GM21390 (cell line): ENCODE data around the gene SLC29A3.
"Not testable (repeated sequence)": the region's sequence is repeated elsewhere in the genome, so short reads cannot be mapped to it uniquely, and the experiment has no call there.

Experiments used
- ATAC-seq: cut with Tn5 transposase; IDR thresholded peaks from one replicate; pipeline ENCODE4 v1.9.1; 2021; ENCODE audit not compliant: unreplicated experiment

The SLC29A3 gene

DNA sequence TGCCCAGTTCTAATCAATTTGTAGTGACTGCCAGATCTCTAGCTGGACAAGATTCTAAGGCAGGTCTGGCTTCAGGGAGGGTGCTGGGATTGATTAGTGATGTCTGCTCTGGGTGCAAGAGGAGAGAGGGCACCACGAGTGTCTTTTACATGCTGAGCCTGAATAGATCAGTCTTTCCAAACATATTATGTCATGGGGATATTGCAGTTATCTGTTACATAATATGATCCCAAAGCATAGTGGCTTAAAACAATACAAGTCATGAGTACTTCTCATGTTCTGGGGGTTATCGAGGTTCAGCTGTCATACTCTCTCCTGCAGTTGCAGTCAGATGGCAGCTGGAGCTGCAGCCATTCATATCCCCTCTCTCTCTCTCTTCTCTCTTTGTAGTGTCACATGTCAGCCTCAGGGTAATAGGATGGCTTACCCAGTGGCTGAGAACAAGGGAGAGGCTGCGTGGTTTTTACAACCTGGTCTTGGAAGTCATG, 26.0 kb downstream of the SLC29A3 start:
- no peak for ATAC-seq

DNA sequence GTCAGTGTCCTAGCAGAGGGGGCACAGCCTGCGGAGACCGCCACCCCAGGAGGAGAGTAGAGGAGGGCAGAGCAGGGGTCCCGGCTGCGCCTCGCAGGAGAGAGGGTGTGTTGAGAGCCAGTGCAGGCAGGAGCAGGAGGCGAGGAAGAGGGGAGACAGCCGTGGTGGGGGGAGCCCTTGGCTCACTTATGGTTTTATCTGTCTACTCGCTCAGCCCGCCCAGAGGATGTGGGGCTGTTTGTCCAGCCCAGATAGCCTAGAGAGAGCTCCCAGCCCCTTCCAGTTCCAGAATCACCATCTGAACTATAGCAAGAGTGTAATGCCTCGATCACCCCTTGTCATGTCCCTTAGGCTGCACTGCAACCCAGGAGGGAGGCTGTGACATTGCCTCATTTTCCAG, 26.6 kb downstream of the SLC29A3 start:
- ATAC-seq: no peak

DNA sequence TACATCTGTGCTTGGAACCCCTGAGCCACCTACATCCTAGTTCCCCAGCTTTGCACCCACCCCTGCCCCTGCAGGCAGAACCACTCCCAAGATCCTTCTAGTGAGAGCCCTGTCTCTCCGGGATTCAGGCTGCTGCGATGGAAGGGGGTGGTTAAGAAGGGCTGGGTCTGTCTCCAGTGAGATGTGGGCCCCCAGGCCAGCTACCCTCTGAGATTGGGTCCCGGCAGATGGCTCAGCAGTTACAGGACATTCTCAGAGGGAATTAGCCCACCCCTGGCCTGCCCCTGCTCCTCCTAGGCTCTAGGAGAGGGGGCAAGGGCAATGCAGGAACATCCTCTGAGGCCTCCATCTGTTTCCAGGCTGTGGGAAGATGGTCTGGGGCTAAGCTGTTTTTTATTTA, 27.7 kb downstream of the SLC29A3 start:
- ATAC-seq: no peak

DNA sequence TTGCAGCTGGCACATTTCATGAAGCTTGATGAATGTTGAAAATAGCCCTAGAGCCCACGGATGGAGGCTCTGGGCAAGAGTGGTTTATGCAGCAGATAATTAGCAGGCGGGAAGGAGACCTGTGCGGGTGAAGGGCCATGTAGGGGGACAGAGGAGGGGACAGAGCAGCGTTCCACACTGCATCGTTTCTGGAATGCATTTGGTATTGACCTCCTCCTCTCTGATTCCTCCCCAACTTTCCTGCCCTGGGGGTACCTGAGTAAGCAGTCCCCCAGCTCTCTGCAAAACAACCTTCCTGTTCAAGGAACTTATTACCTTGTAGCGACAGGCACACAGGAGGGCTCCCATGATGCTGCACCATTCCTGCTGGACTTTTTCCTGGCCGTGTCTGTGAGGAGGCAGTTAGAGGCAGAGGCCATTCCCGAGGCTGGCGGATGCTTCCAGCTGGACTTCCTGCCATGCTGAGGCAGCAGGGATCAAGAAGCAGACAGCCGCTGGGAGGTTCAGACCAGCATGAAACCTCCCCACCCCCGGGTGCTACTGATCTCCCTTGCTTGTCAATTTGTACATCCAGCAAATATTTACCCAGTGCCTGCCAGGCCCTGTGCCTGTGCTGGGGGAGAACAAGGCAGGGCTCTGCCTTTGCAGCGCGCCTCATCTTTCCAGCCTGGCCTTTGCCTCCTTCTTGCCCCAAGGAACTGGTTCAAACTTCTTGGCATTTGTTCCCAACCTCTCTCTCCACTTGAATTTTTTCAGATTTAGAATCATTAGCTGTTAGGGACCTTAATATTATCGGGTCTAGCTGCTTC, 28.7 kb downstream of the SLC29A3 start:
- ATAC-seq: no peak

DNA sequence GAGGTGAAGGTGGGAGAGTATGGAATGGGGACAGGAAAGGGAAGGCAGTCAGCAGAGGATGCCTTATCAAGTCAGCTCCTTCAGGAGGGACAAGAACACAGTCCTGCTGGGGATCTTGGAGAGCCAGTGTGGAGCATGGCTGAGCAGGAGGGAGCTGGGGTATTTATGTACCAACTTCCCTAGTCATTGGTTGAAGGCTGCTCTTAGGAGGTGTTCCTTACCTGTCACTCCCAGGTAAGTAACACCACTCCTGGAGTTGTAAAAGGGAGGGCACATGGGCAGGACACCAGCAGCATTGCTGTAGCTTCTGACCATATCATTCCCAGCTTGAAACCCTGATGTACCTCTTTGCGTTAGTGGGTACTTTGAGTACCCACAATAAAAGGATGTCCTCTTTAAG, 29.8 kb downstream of the SLC29A3 start:
- ATAC-seq: no peak

DNA sequence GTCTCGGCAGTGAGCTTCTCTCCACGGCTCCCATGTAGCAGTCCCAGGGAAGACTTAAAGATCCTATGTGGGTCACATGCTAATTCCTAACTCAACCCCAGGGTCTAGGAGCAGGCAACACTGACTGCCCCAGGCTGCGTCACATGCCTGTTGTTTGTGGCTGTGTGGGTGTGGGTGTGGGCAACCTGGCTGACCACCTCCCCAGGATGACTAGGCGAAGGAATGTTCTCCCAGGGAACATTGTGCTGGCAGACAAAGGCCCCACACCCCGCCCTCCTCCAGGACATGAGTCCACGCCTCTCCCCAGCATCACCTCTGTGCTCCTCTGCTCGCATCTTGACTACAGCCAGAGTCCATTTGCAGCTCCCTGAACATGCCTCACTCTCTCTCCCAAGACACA, 30.3 kb downstream of the SLC29A3 start:
- ATAC-seq: no peak

DNA sequence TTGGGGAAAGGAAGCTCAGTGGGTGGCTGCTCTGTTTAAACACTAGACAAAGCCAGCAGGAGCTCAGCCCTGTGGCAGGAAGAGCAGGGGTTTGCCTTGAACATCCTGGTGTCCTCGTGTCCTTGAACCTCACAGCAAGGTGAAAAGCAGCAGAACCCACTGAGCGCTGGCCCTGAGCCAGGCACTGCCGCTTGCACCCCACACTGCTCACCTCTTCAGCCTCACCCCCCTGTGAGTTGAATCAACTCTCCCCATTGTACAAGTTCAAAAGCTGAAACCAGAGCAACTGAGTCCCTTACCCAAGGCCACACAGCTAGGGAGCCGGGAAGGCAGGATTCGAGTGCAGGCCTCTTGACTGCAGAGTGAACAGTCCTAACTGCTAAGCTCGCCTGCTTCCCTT, 32.0 kb downstream of the SLC29A3 start:
- no peak for ATAC-seq

DNA sequence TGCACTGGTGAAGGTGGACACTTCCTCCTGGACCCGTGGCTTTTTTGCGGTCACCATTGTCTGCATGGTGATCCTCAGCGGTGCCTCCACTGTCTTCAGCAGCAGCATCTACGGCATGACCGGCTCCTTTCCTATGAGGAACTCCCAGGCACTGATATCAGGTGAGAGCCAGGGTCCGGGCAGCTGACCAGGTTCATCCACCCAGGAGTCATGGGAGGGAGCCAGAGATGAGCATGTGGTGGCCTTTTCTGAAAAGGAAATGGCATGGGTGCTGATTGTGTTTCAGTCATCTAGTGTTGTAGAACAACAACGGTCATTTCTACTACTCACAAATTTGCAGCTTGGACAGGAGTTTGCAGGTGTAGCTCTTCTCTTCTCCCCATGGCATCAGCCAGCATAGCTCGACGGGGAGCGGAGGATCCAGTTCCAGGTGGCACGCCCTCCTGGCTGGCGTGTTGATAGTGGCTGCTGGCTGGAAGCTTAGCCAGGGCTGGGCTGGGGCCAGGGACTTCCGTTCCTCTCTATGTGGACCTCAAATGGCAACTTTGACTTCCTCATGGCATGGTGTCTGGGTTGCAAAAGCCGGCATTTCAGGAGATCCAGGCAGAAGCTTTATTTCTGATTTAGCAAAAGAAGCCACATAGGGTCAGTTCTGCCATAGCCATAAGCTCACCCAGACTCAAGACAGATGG, 32.7 kb downstream of the SLC29A3 start:
- no peak for ATAC-seq

DNA sequence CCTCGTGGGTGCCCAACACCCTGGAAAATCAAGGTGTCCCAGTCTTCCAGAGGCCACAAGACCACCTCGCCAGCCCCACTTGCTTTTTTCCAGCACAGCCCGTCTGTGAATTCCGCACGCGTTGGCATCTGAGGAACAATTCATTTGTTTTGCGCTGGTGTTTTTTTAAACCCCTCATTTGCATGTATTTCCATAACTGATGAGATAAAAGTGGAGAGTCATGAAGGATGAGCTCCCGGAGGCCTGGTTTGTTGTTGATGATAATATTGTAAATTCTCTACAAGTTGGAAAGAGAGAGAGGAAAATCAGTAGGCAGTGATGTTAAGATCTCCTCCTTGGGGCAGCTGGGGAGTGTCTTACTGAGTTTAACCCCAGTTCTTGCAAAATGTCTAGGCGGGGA, 34.6 kb downstream of the SLC29A3 start:
- no peak for ATAC-seq

DNA sequence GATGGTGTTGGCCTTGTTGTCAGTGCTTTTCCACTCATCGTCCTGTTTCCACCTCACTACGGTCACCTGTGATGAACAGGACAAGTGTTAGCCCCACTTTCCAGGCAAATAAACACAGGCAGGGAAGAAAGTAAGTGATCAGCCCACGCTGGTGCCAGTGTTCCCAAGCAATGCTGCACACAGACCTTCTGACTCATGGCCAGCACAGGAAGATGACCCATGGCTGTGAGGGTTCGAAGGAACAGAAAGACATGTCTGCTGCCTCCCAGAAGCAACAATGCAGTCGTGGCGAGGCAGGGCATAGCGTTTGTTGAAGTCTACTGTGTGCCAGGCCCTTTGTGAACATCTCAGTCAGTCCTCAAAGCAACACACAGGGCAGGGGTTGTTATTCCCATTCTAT, 35.7 kb downstream of the SLC29A3 start:
- ATAC-seq: no peak

DNA sequence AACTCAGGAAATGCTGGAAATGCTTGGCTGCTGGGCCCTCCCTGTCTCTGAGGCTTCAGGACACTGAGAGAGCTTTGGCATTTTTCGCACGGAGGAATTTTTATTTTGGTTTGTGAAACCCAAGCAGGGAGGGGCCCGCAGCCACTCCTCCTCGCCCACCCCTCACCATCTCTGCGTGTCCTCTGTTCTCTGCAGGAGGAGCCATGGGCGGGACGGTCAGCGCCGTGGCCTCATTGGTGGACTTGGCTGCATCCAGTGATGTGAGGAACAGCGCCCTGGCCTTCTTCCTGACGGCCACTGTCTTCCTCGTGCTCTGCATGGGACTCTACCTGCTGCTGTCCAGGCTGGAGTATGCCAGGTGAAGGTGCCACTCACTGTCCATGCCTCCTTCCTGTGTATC, 36.8 kb downstream of the SLC29A3 start:
- ATAC-seq: no peak

DNA sequence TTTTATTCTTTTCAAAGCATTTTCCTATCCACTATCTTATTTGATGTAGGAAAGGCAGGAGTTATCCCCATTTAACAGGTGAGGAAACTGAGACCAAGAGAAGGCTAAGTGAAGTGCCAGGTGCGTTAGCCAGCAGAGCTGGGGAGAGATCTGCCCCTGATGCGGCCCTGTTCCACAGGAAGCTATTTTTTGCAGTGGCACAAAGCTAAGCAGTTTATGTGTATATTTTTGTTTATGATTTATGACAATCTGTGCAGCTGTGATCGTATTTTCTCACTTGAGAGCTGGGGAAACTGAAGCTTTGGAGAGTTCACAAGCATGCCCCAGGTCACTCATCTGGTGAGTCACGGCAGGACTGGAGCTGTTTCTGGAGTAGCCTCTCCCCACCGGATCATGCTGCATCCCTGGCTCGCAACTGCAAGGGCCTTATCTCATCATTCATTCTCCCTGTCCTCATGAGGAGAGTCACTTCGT, 38.8 kb downstream of the SLC29A3 start:
- no peak for ATAC-seq

DNA sequence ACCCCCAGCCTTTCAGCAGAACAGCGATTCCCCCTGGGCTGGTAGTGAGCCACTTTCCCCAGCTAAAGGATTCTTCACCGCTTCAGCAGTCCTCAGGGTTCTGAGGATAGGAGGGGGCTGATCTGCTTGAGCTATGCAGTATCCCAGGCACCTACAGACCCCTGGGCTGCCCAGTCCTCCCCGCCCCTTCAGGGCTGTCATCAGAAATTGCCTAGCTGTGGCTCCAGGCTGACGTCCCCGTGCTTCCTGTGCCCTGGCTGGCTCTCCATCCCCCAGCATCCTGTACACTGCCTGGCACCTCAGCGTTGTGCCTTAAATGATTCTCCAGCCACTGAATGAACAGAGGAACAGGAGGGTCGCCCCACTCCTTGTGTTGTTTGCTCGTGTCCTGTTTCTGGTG, 39.2 kb downstream of the SLC29A3 start:
- no peak for ATAC-seq

DNA sequence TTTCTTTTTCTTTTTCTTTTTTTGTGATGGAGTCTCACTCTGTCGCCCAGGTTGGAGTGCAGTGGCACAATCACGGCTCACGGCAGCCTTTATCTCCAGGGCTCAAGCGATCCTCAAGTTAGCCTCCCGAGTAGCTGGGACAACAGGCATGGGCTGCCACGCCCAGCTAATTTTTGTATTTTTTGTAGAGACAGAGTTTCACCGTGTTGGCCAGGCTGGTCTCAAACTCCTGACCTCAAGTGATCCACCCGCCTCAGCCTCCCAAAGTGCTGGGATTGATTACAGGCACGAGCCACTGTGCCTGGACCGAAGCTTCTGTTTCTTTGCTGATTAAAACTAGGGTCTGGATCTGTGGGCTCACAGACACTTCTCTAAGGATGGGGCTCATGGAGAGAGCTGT, 39.8 kb downstream of the SLC29A3 start:
- not testable (repeated sequence) for ATAC-seq

DNA sequence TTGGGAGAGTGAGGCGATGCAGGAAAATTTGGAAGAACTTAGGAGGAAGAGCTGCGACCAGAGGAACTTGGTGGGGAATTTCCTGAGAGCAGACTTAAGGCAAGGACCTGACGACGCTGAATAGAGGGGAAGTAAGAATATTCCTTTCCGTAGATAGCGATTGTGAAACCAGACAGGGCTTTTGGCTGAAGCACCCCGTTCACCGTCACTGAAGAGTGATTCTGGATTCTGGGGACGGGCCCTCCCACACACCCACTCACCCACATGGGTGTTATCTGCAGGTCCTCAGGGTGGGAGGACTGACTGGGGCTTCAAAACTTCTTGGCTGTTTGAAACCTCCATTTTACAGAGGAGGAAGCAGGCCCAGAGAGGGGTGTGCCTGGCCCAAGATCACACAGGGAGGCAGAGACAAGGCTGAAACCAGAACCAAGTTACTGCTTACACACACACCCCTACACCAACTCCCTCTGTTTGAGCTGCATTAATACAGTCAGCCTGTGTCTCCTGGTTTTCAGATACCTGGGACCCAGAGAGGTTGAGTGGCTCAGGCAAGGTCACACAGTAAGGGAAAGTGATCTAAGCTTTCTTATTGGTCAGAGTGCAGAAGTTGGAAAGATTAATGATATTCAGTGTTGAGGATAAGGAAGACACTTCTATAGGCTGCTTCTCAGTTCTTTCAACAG, 40.4 kb downstream of the SLC29A3 start:
- ATAC-seq: peak; percentile 65

DNA sequence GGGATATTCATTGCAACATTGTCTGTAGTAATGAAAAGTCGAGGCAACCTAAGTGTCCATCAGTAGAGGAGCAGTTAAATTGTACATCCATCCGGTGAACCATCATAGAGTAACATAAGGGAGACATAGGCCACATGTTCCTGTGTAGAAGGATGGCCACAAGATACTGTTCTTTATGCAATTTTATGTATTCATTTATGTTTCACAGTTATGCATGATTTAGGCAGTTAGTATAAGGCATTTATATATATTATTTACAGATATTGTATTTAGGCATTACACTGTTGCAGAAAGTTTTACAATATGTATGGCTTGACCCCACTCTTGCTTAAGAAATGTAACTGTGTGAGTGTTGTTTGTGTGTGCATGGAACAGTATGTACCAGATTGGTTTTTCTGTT, 41.7 kb downstream of the SLC29A3 start:
- ATAC-seq: no peak

DNA sequence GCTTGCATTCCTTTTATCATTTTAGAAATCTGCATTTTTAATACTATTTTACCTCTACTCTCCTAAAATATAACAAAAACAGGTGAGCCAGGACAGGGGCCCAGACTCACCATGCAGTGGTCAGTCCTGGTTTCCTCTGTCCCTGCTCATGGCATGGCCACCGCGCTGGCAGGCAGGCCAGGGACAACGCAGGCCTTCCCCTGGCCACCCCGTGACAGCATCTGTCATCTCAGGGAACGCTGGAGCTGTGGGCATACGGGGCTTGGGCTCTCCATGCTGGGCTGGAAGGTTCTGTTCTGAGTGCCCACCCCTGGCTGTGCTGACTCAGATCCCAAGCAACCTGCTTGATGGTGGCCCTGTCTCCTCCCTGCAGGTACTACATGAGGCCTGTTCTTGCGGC, 42.5 kb downstream of the SLC29A3 start:
- no peak for ATAC-seq

DNA sequence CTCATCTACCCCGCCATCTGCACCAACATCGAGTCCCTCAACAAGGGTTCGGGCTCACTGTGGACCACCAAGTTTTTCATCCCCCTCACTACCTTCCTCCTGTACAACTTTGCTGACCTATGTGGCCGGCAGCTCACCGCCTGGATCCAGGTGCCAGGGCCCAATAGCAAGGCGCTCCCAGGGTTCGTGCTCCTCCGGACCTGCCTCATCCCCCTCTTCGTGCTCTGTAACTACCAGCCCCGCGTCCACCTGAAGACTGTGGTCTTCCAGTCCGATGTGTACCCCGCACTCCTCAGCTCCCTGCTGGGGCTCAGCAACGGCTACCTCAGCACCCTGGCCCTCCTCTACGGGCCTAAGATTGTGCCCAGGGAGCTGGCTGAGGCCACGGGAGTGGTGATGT, 43.1 kb downstream of the SLC29A3 start:
- ATAC-seq: no peak

DNA sequence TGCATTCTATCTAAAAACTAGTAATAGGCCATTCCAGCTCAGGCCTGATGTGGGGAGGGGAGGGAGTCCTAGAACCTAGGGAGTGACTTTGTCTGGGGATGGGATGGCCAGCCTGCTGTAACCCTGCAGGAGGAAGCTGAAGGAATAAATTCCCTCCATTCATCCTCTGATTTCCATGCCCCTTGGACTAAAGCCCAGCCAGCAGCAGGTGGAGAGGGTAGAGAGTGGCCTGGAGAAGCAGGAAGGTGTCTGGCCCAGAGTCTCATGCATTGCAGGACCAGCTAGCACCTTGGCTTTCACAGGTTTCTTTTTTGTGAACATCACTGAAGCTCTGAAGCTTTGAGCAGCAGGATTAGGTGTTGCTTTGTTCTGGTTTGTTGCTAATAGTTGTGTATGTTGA, 44.9 kb downstream of the SLC29A3 start:
- ATAC-seq: no peak

DNA sequence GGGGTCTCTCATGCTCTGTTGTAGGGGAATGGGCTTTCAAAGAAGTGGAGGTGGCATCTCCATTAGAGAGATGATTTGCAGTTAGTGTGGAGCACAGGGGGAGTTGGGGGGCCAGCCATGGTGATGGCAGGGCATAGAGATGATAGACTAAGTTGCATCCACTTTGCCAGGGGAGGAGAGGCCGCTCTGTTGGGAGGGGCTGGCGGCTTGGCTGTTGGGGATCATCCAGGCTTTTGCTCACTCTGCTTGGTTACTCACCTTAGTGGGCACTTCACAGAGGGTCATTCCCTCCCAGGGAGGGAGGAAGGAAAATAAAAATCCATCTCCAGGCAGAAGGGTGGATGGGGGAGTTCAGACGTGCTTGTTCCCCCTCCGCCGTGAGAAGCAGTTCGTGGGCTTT, 46.3 kb downstream of the SLC29A3 start:
- ATAC-seq: no peak

DNA sequence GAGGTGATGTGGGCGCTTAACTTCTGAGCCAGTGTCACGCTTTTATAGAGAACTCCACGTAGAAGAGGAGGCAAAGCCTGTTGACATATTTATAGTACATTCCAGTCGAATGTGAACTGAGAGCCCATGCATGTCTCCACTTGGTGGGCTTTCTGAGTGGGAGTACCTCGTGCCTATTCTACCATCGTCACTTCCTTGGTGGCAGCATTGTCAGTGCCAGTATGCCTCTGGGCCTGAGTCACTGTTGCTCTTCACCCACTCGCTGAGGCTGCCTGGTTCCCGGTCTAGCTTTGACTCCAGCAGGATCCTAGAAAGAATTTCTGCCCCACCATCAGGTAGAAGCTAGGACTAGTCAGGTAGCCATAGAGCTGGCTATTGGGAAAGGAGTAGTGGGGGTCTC, 47.6 kb downstream of the SLC29A3 start:
- no peak for ATAC-seq

DNA sequence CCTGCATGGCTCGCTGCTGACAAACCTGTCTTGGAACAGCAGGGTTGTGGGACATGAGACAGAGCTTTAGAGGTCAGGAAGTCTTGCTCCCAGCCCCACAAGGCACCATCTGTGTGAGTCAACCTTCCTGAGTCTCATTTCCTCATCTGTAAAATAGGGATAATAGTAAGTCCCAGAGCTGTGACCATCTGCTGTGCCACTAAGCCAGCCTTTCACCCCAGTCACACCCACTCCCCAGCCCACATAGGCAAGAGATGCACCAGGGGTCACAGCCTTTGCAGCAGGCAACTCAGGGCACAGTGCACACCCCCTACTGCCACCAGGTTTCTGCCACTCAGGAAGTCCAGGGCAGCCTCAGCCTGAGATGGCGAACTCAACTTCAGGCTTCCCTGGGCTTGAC, 48.2 kb downstream of the SLC29A3 start:
- no peak for ATAC-seq
